HL-60/S4 treated with phorbol 12-myristate 13-acetate at 8.2 ng/mL for 4 days and 3 days (cell line): Measurements from ENCODE around the gene WWP2.

Source experiments
- in situ Hi-C: fragments of 300-500 bp; cut with MboI; formaldehyde crosslinking; loops from 2 replicates; pipeline ENCODE4 v1.15.0; 2022; ENCODE audit warnings: low sequenced_read_pairs

The WWP2 gene

DNA sequence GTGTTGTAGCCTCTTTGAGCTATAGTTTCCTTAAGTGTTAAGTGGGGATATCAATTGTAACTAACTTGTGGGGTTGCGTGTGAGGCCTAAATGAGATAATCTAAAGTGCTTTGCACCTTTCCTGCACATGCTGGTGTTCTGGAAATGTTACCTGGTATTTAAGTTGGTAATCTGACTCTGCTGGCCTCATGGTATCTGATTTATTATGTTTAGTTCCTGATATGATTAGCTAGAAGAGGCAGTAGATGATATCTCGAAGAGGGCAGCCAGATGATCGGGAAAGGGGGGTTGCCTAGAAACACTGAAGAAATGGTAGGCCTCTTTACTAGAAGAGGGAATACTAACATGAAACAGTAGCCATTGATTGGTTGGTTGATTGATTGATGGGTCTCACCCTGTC lies 123.6 kb downstream of the WWP2 start:
- in situ Hi-C loops: no loop called here

GRCh38 chr16:69886726-69887125 lies 124.6 kb downstream of the WWP2 start:
- in situ Hi-C loops: no loop called here

DNA sequence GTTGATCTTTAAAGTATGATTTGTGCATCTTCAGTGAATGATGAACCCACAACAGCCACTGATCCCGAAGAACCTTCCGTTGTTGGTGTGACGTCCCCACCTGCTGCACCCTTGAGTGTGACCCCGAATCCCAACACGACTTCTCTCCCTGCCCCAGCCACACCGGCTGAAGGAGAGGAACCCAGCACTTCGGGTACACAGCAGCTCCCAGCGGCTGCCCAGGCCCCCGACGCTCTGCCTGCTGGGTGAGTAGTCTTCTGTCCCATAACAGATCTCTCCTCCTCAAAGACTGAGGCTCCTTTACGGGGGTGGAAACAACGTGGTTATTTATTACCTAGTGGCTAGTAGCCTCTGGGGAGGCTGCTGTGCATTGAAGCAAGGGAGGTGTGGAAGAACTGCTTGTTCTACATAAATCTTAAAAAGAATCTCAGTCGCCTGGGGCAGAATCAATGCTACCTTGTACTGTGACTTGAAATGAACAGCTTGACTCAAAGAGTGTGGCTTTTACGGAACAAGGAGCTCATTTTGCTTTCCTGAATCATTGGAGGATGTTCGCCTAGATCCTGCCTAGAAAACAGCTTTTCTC lies 126.0 kb downstream of the WWP2 start:
- in situ Hi-C loops: no loop called here

GRCh38 chr16:69889295-69889964 lies 127.3 kb downstream of the WWP2 start:
- in situ Hi-C loops: no loop called here

- in situ Hi-C loops: no loop called here
These were observed 128.2 kb downstream of the WWP2 start for GRCh38 chr16:69890114-69890891.

DNA sequence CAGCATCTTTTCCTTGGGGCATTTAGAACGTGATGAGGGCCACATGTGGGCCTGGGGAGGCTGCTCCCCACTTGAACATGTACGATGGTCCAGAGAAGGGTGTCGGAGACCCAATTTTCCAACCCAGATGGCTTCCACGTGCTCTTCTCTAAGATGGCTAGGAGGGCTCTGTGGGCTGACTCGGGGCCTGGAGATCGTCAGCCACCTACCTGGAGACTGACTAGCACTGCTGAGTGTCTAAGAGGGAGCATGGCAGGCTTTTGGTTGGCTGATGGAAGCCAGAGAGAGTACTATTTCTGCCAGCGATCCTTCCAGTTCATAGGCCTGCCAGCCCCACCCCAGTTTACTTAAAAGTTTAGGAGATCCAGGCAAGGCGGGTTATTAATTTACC lies 128.8 kb downstream of the WWP2 start:
- in situ Hi-C loops: no loop called here

- in situ Hi-C loops: no loop called here
These were observed 130.2 kb downstream of the WWP2 start for GRCh38 chr16:69892378-69892777.

- in situ Hi-C loops: no loop called here
These were observed 131.0 kb downstream of the WWP2 start for GRCh38 chr16:69893106-69893505.

GRCh38 chr16:69894676-69895075 lies 132.5 kb downstream of the WWP2 start:
- in situ Hi-C loops: no loop called here

- in situ Hi-C loops: no loop called here
These were observed 141.8 kb downstream of the WWP2 start for GRCh38 chr16:69903865-69904415.

DNA sequence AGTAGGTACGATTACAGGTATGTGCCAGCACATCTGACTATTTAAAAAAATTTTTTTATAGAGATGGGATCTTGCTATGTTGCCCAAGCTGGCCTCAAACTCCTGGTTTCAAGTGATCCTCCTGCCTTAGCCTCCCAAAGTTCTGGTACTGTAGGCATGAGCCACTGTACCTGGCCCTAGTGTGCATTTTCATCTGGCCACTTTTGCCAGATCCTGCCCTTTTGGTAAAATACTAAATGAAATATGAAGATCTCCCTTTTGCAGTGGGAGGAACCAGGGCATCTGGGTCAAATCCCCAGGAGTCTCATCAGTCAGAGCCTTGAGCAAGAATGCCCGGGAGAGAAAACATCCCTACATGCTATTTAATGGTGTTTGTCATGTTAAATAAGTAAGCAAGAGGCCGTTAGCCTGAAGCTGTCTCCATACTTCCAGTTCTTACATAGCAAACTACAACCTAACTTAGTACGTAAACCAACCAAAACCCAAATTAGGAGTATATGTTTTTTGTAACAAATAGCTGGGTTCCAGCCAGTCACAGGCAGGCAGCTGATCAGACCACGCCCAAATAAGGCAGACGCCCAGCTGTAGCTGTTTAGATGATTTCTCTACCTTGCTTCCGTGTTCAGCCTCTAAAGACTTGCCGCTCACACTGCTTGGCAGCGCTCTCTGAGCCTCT lies 142.5 kb downstream of the WWP2 start:
- in situ Hi-C loops: no loop called here

- in situ Hi-C loops: no loop called here
These were observed 143.0 kb downstream of the WWP2 start for GRCh38 chr16:69905171-69905555.

GRCh38 chr16:69906838-69907401 lies 144.8 kb downstream of the WWP2 start:
- in situ Hi-C loops: no loop called here

- in situ Hi-C loops: no loop called here
These were observed 146.9 kb downstream of the WWP2 start for GRCh38 chr16:69909043-69909442.

DNA sequence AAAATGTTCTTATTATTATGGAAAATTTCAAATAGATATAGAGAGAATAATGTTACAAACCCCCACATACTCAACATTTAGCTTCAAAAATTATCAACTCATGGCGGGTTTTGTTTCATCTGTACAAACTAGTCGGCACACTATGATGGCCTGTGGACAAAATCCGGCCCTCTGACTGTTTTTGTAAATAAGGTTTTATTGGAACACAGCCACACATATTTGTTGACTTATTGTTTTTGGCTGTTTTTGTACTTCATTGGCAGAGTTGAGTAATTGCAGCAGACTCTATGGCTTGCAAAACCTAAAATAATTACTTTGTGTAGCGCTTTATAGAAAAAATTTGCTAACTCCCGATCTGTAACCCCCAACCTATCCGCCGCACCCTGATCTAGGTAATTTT lies 147.6 kb downstream of the WWP2 start:
- in situ Hi-C loops: no loop called here

DNA sequence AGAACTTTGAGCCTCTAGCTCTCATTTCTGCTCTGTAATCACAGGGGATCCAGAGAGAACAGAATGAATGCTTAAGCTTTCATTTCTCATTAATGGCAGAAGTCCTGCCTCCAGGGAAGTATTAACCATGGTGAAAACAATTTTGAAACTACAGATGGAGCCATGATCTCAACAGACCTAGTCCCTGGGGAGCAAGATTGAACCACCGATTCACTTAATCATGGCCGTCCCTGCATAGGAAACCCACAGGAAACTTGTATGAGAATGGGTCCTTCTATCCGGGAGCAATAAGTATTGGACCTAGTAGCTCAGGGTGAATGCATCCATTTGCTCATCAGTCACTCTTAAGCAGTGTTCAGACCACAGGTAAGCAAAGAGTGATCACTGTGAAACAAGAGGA lies 148.8 kb downstream of the WWP2 start:
- in situ Hi-C loops: no loop called here

DNA sequence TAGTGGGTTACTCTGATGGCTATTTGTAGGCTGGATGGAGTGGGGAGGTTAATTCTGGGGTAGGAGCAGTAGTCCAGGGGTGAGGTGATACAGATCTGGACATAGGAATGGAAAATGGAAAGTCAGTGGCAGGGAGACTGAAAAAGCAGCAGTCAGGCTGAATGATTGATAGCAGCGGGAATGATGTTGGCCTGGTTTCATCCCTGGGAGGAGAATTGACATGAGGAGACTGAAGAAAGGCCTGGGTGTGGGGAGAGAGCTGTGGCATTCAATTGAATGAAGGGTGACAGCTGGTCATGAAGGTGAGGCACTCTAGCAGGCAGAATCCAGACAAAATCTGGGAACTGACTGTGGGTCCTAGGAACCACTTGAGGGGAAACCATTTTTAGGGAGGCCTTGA lies 154.3 kb downstream of the WWP2 start:
- in situ Hi-C loops: no loop called here

GRCh38 chr16:69917311-69917710 lies 155.2 kb downstream of the WWP2 start:
- in situ Hi-C loops: no loop called here

DNA sequence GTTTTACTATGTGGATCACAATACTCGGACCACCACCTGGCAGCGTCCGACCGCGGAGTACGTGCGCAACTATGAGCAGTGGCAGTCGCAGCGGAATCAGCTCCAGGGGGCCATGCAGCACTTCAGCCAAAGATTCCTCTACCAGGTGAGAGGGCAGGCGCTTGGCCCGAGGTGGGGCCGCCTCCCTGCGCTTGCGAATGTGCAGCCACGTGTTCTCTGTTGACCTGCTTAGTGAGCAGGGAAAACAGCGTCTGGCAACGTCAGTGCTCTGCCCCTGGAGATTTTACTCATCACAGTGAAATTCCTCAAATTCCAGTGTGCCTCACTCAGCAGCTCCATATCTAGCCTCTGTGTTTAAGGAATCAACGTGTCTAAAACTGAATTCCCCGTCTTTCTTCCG lies 155.6 kb downstream of the WWP2 start:
- in situ Hi-C loops: no loop called here

GRCh38 chr16:69918241-69918640 lies 156.1 kb downstream of the WWP2 start:
- in situ Hi-C loops: no loop called here

DNA sequence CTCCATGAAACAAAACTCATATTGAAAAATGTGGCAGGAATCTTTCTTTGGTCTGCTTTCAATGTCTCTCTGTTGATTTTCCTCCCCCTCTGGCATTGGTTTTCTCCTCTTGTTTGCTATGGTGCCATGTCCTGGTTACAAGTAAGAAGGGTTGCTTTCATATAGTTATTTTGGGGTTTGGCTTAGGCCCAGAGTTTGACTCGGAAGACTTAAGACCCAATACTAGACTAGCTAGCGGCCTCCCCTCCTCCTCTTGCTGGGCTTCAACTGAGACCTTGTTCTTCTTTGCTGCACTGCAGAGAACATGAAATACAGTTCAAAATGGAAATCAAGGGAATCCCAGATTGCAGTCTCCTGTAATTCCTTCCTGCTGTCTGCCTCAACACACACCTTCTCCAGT lies 159.0 kb downstream of the WWP2 start:
- in situ Hi-C loops: no loop called here
